SK-N-SH (cell line): ENCODE measurements around the gene CETN2. TPM values are rescaled to one million over a fixed set of nuclear protein-coding genes. Genes with fewer than 3 reads are reported as not detected.

Experiments
- CTCF ChIA-PET: fragments of 300-600, 350-600 bp; formaldehyde crosslinking; extraction: SDS; loops from one replicate; lab custom pipeline; 2021; lab: Yijun Ruan, JAX
- POLR2A ChIA-PET: fragments of 350-600 bp; sonication (Branson Sonifier 250); formaldehyde crosslinking; extraction: SDS; loops from one replicate; lab custom pipeline; 2020; ENCODE audit warnings: antibody characterized with exemption, inconsistent platforms; lab: Yijun Ruan, JAX
- DNase-seq: peaks from one replicate; pipeline ENCODE4 v3.0.0; 2012
- H2AFZ ChIP-seq: fragments of 200-600 bp; sonication (generic); 2 replicates; pipeline ENCODE4 v1.8.1; 2016; ENCODE audit warnings: antibody characterized with exemption, mild to moderate bottlenecking, low read depth
- H3F3A ChIP-seq: fragments of 200-600 bp; sonication (generic); replicated peaks from 2 replicates; pipeline ENCODE3; 2016; ENCODE audit warnings: antibody characterized with exemption, mild to moderate bottlenecking; ENCODE audit not compliant: insufficient read depth
- H3K27ac ChIP-seq, 2 experiments: fragments of 200-500 bp in 1 of 2; fragments of 200-600 bp in 1 of 2; sonication (Bioruptor generic) in 1 of 2; sonication (generic), shearing (Covaris generic) in 1 of 2; 2 replicates each; pipeline versions ENCODE4 v1.5.1 to v1.6.1; 2014 to 2016; ENCODE audit warnings: low read depth in 2 of 2, inconsistent platforms in 1 of 2, low read length in 1 of 2, mild to moderate bottlenecking in 1 of 2, mixed read lengths in 1 of 2
- H3K27me3 ChIP-seq: fragments of 200-600 bp; sonication (generic), shearing (Covaris generic); 2 replicates; pipeline ENCODE4 v1.6.1; 2016; ENCODE audit warnings: mixed run types; ENCODE audit not compliant: insufficient read depth
- H3K36me3 ChIP-seq, 2 experiments: fragments of 200-500 bp in 1 of 2; fragments of 200-600 bp in 1 of 2; sonication (Bioruptor generic) in 1 of 2; sonication (generic) in 1 of 2; replicated peaks in 1 of 2; 2 replicates each; pipeline versions ENCODE3 to v1.5.1; 2014 to 2016; ENCODE audit warnings: low read length in 1 of 2, mild to moderate bottlenecking in 1 of 2; ENCODE audit not compliant: insufficient read depth in 2 of 2, control insufficient read depth in 1 of 2
- H3K4me1 ChIP-seq, 2 experiments: fragments of 200-500 bp in 1 of 2; fragments of 200-600 bp in 1 of 2; sonication (Bioruptor generic) in 1 of 2; sonication (generic), shearing (Covaris generic) in 1 of 2; 2 replicates each; pipeline versions ENCODE4 v1.5.1 to v1.6.1; 2014 to 2016; ENCODE audit warnings: low read depth in 1 of 2, low read length in 1 of 2, mixed run types in 1 of 2; ENCODE audit not compliant: insufficient read depth in 2 of 2, control insufficient read depth in 1 of 2
- H3K4me2 ChIP-seq: fragments of 200-600 bp; sonication (generic), shearing (Covaris generic); 2 replicates; pipeline ENCODE4 v1.6.1; 2017; ENCODE audit warnings: mixed run types
- H3K4me3 ChIP-seq, 2 experiments: fragments of 200-500 bp in 1 of 2; fragments of 200-600 bp in 1 of 2; sonication (Bioruptor generic) in 1 of 2; sonication (generic), shearing (Covaris generic) in 1 of 2; 2 replicates each; pipeline versions ENCODE4 v1.5.1 to v1.8.1; 2014 to 2016; ENCODE audit warnings: low read depth in 2 of 2, inconsistent platforms in 1 of 2, low read length in 1 of 2, mild to moderate bottlenecking in 1 of 2, mixed read lengths in 1 of 2, moderate library complexity in 1 of 2
- H3K79me2 ChIP-seq: fragments of 200-600 bp; sonication (generic); 2 replicates; pipeline ENCODE4 v1.8.1; 2017; ENCODE audit warnings: mild to moderate bottlenecking; ENCODE audit not compliant: insufficient read depth
- H3K9ac ChIP-seq: fragments of 200-600 bp; sonication (generic); 2 replicates; pipeline ENCODE4 v1.6.1; 2017; ENCODE audit warnings: mixed run types
- H3K9me2 ChIP-seq: fragments of 200-600 bp; sonication (generic); 2 replicates; pipeline ENCODE4 v1.6.1; 2017; ENCODE audit warnings: mixed run types
- H3K9me3 ChIP-seq: fragments of 200-600 bp; sonication (generic); 2 replicates; pipeline ENCODE4 v1.6.1; 2017; ENCODE audit warnings: mixed run types, mild to moderate bottlenecking, moderate library complexity
- H4K20me1 ChIP-seq: fragments of 200-600 bp; sonication (generic); 2 replicates; pipeline ENCODE4 v1.6.1; 2017; ENCODE audit warnings: mild to moderate bottlenecking, mixed run types; ENCODE audit not compliant: insufficient read depth
- CTCF ChIP-seq: fragments of 200-600 bp; sonication (generic); IDR thresholded peaks from 2 replicates; pipeline ENCODE4 v1.6.1; 2017; ENCODE audit warnings: antibody characterized with exemption, mild to moderate bottlenecking, moderate library complexity
- IRF3 ChIP-seq: fragments of 150-350 bp; IDR thresholded peaks from 2 replicates; pipeline ENCODE4 v1.6.1; 2016; ENCODE audit warnings: mild to moderate bottlenecking, low read depth, low read length
- MAX ChIP-seq: IDR thresholded peaks from 2 replicates; pipeline ENCODE4 v1.4.0; 2012; ENCODE audit warnings: low read depth
- RFX5 ChIP-seq: IDR thresholded peaks from 2 replicates; pipeline ENCODE4 v1.6.1; 2012; ENCODE audit warnings: mild to moderate bottlenecking, improper control_type of control experiment, low read length
- SIN3A ChIP-seq: IDR thresholded peaks from 2 replicates; pipeline ENCODE4 v1.6.1; 2012; ENCODE audit warnings: low read depth, mild to moderate bottlenecking, low read length, moderate library complexity, borderline replicate concordance
- WGBS: methylation state at CpG from one replicate; pipeline ENCODE4 v1.1.6; 2017; ENCODE audit warnings: low lambda C conversion rate; 5-methylcytosine and 5-hydroxymethylcytosine counted together
- polyA plus RNA-seq, 3 experiments: library from polyadenylated mRNA; depleted of rRNA; stranded (reverse); fragments of >200 nt; gene quantifications; 2 replicates each; pipeline ENCODE4 v1.2.3, GENCODE V29; 2012
- TF ChIP-seq, protein P1 (sequence below): IDR thresholded peaks from 2 replicates; pipeline ENCODE4; 2012
- TF ChIP-seq, protein P2 (sequence below): IDR thresholded peaks from 2 replicates; pipeline ENCODE4 v1.4.0; 2012; ENCODE audit warnings: low read depth, borderline replicate concordance

Gene CETN2
- polyA plus RNA-seq, 1 of the 3 experiments (the other 2 are of a cell fraction): 41.1 TPM

DNA sequence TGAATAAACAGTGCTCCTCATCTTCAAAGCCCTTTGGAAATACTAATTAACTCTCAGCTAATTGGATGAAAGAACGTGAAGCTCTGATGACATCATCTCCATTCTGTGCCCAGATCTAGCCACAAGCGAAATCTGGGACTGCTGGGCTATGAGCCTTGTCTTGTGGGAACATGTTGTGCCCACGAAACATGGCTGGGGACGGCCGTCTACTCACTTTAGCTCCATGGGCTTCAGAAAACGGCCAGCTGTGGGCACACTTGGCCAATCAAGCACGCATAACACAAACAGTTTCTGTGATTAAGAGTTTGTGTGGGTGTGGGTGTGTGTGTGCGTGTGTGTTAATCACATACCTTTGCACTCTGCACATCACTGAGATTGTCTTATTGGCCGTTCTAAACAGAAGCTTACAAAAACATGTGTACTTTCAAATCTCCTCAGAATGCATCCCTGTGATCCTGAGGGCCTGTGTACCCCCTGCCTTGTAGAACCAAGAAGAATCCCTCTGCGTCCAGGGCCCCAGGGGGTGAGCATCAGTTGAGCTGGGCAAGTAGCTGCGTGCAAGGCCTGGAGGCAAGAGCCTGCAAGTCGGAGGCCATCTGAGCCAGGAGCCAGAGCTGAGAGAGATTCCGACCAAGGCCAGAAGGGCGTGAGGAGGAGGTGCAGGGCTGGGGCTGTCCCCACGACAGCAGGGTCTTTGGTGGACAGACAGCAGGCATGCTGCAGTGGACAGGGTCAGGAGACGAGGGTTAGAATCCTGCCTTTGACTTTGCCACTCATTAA is 48.6 kb upstream of the CETN2 start:
- TF ChIP-seq SIN3A: no peak
- TF ChIP-seq, protein P1, sequence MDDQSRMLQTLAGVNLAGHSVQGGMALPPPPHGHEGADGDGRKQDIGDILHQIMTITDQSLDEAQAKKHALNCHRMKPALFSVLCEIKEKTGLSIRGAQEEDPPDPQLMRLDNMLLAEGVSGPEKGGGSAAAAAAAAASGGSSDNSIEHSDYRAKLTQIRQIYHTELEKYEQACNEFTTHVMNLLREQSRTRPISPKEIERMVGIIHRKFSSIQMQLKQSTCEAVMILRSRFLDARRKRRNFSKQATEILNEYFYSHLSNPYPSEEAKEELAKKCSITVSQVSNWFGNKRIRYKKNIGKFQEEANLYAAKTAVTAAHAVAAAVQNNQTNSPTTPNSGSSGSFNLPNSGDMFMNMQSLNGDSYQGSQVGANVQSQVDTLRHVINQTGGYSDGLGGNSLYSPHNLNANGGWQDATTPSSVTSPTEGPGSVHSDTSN: no peak
- TF ChIP-seq IRF3: no peak
- TF ChIP-seq CTCF: no peak
- TF ChIP-seq, protein P2, sequence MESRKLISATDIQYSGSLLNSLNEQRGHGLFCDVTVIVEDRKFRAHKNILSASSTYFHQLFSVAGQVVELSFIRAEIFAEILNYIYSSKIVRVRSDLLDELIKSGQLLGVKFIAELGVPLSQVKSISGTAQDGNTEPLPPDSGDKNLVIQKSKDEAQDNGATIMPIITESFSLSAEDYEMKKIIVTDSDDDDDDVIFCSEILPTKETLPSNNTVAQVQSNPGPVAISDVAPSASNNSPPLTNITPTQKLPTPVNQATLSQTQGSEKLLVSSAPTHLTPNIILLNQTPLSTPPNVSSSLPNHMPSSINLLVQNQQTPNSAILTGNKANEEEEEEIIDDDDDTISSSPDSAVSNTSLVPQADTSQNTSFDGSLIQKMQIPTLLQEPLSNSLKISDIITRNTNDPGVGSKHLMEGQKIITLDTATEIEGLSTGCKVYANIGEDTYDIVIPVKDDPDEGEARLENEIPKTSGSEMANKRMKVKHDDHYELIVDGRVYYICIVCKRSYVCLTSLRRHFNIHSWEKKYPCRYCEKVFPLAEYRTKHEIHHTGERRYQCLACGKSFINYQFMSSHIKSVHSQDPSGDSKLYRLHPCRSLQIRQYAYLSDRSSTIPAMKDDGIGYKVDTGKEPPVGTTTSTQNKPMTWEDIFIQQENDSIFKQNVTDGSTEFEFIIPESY: no peak
- TF ChIP-seq RFX5: no peak
- no peak for TF ChIP-seq MAX
- Histone ChIP-seq H3F3A (no peaks in the 10 kb centered on the region), H3K27ac (no peak overlapping the region), H4K20me1 (no peaks in the 10 kb centered on the region), H3K4me2 (no peak overlapping the region), H3K36me3 (no peaks in the 10 kb centered on the region), H3K9me3 (no peaks in the 10 kb centered on the region), H3K27me3 (peaks cover 67% of the 10 kb centered on the region; the same call in 1 of the 2 replicates), H3K9me2 (no peaks in the 10 kb centered on the region), H2AFZ (no peak overlapping the region), H3K4me3 (no peak overlapping the region), H3K4me1 (no peaks in the 10 kb centered on the region), H3K79me2 (no peaks in the 10 kb centered on the region), H3K9ac (no peak overlapping the region)
- CTCF ChIA-PET: interaction anchor here (1.4 kb wide), 1 partner anchor 62 kb away, joined by 3 read pairs; no protein-coding TSS in a partner anchor
- POLR2A ChIA-PET: no interaction called here
- WGBS: 28% methylated on average over 12 of the region's 16 CpGs
- no peak for DNase-seq
